ENCODE data around the gene SOAT1.

DNA sequence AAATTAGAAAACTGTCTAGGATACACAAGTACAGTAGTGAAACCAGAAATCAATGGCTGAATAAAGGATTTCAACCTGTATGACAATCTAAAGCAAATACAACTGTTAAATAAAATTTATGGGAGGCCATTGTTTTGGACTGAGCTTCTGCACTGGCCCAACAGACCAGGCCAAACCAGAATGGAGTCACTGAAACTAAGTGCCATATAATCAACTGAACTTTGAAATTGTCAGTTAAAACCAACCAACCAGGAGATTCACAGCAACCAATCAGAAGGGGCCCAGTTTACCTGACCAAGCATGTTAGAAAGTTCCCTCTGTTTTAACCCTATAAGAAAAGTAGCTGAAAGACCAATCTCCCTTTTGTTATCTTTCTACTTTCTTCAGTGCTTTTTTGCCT is 30.5 kb upstream of the SOAT1 start:
- TF ChIP-seq, protein P1, sequence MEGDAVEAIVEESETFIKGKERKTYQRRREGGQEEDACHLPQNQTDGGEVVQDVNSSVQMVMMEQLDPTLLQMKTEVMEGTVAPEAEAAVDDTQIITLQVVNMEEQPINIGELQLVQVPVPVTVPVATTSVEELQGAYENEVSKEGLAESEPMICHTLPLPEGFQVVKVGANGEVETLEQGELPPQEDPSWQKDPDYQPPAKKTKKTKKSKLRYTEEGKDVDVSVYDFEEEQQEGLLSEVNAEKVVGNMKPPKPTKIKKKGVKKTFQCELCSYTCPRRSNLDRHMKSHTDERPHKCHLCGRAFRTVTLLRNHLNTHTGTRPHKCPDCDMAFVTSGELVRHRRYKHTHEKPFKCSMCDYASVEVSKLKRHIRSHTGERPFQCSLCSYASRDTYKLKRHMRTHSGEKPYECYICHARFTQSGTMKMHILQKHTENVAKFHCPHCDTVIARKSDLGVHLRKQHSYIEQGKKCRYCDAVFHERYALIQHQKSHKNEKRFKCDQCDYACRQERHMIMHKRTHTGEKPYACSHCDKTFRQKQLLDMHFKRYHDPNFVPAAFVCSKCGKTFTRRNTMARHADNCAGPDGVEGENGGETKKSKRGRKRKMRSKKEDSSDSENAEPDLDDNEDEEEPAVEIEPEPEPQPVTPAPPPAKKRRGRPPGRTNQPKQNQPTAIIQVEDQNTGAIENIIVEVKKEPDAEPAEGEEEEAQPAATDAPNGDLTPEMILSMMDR (IDR thresholded peaks at IDR 0.05; ENCODE audit: low read depth, low read length, poor library complexity, severe bottlenecking) = no peak
- no peak for TF ChIP-seq EZH2phosphoT487 (IDR thresholded peaks at IDR 0.05; ENCODE audit: borderline replicate concordance, low read length)
